HUES48 (cell line): ENCODE results near the gene FHIT.

ENCODE experiments used
- H3K27ac ChIP-seq: one replicate; pipeline ENCODE4 v1.7.0; 2013; ENCODE audit warnings: low read depth, low read length, inconsistent platforms
- H3K27me3 ChIP-seq: 2 replicates; pipeline ENCODE4 v1.6.1; 2013; ENCODE audit warnings: mild to moderate bottlenecking, low read length; ENCODE audit not compliant: control insufficient read depth, insufficient read depth
- H3K36me3 ChIP-seq: 2 replicates; pipeline ENCODE4 v1.6.1; 2013; ENCODE audit warnings: low read length; ENCODE audit not compliant: control insufficient read depth, insufficient read depth
- H3K4me1 ChIP-seq: 2 replicates; pipeline ENCODE4 v1.6.1; 2013; ENCODE audit warnings: mild to moderate bottlenecking, low read length; ENCODE audit not compliant: control insufficient read depth, insufficient read depth
- H3K4me3 ChIP-seq: 2 replicates; pipeline ENCODE4 v1.5.1; 2013; ENCODE audit warnings: mild to moderate bottlenecking, low read depth, low read length
- H3K9ac ChIP-seq: 2 replicates; pipeline ENCODE4 v1.6.1; 2013; ENCODE audit warnings: mild to moderate bottlenecking, low read depth, low read length, moderate library complexity
- H3K9me3 ChIP-seq: 2 replicates; pipeline ENCODE4 v1.6.1; 2013; ENCODE audit warnings: low read length; ENCODE audit not compliant: control insufficient read depth, insufficient read depth

FHIT gene

DNA sequence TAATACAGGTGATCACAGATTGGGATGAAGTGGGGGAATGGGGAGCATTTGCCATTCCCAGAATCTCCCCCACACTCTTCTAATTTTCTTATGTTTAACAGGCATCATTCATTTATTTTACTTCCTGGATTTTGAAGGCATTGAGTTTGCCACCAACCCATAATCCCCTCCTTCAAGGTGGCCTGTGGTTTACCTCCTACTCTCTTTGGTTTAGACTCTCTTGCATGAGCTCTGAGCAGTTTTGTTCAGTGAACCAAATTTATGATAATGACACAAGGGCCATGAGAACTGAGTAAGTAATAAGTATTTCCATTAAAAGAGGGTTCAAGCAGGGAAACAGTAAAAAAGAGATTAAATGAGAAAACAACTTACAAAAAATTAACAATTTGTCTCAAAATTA, 1498.3 kb downstream of the FHIT start:
- H3K4me1 ChIP-seq: peaks cover 35% of the 10 kb centered on the region
- no peak overlapping the region for H3K27ac ChIP-seq

GRCh38 chr3:59751606-59752005, 1499.6 kb downstream of the FHIT start:
- Histone ChIP-seq H3K9ac (no peak overlapping the region), H3K4me1 (peaks cover 34% of the 10 kb centered on the region), H3K9me3 (0 out of 2 replicates have a peak, but pooled peaks cover 3% of the 10 kb centered on the region), H3K4me3 (no peak overlapping the region), H3K27me3 (peaks cover 24% of the 10 kb centered on the region), H3K36me3 (no peaks in the 10 kb centered on the region), H3K27ac (no peak overlapping the region)

More for the DNA sequence above, 1498.3 kb downstream of the FHIT start:
- Histone ChIP-seq H3K36me3 (no peaks in the 10 kb centered on the region), H3K9ac (no peak overlapping the region), H3K4me3 (no peak overlapping the region), H3K27me3 (peaks cover 24% of the 10 kb centered on the region), H3K9me3 (no peaks in the 10 kb centered on the region)

GRCh38 chr3:59750391-59750790, 1500.9 kb downstream of the FHIT start:
- H3K9ac ChIP-seq: no peak overlapping the region
- 0 out of 2 replicates have a peak, but pooled peaks cover 3% of the 10 kb centered on the region for H3K9me3 ChIP-seq
- H3K36me3 ChIP-seq: no peaks in the 10 kb centered on the region
- H3K4me3 ChIP-seq: no peak overlapping the region
- peaks cover 34% of the 10 kb centered on the region for H3K4me1 ChIP-seq
- peaks cover 24% of the 10 kb centered on the region for H3K27me3 ChIP-seq
- no peak overlapping the region for H3K27ac ChIP-seq

- H3K4me1 ChIP-seq: peaks cover 31% of the 10 kb centered on the region
- no peak overlapping the region for H3K4me3 ChIP-seq
- H3K9me3 ChIP-seq: 0 out of 2 replicates have a peak, but pooled peaks cover 3% of the 10 kb centered on the region
- H3K27ac ChIP-seq: no peak overlapping the region
- H3K9ac ChIP-seq: no peak overlapping the region
- no peaks in the 10 kb centered on the region for H3K36me3 ChIP-seq
- peaks cover 24% of the 10 kb centered on the region for H3K27me3 ChIP-seq
These were observed 1502.0 kb downstream of the FHIT start for GRCh38 chr3:59749291-59749690.

DNA sequence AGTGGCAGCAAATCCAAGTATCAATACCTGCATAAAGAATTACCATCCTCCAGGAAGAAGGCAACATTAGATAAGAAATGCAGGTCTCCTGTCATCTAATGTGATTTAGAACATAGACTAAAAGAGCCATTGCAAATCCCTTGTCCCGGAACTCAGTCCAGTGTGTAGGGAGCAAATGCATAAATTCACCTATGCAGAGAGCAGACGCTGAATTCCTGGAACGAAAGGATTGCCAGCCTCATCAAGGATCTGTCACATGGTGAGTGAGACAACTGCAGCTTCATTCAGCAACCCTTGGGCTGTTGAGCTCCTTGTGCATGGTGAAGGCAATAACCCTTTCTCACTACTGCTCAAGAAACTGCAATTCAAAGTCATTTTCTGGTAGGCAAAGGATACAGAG, 1504.7 kb downstream of the FHIT start:
- H3K36me3 ChIP-seq: no peaks in the 10 kb centered on the region
- H3K9me3 ChIP-seq: 0 out of 2 replicates have a peak, but pooled peaks cover 3% of the 10 kb centered on the region
- H3K4me3 ChIP-seq: no peak overlapping the region
- no peak overlapping the region for H3K27ac ChIP-seq
- peaks cover 20% of the 10 kb centered on the region for H3K27me3 ChIP-seq
- H3K9ac ChIP-seq: no peak overlapping the region
- H3K4me1 ChIP-seq: peaks cover 21% of the 10 kb centered on the region

DNA sequence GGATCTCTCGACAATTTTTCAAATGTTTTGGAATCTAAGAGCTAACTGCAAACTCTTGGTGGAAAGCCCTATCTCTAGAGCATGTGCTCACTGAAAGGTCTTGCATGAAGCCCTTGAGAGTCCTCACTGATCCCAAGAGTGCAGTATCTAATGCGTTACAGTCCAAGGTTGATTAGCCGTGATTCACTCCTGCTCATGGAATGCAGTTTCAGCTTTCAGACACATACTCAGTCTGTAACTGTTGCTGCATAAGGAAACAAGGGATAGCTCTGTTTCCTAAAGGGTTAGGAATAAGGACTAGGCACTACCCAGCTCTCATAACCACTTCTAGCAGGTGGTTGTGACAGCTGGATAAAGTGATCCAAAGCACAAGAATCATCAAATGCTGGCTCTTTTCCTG, 1514.0 kb downstream of the FHIT start:
- Histone ChIP-seq H3K27me3 (no peaks in the 10 kb centered on the region), H3K27ac (no peak overlapping the region)

DNA sequence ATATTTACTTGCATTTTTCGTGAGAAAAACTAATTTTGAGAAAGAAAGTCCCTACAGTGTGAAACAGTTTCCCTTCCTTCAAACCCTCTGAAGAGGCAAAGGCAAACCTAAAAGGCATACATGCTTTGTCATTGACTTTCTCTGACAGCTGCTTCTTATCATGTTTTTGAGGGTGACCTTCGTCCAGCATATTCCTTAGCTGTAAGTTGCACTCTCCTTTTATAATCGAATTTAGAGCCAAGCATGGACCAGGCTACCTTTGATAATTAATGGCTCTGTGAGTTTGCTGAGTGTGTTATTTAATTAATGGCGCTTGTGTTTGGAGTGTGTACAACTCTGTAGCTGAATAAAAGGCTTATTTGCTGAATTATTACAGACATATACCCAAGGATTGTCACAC, 1517.2 kb downstream of the FHIT start:
- no peaks in the 10 kb centered on the region for H3K36me3 ChIP-seq
- H3K9ac ChIP-seq: no peak overlapping the region
- H3K27ac ChIP-seq: no peak overlapping the region
- no peaks in the 10 kb centered on the region for H3K9me3 ChIP-seq
- H3K27me3 ChIP-seq: no peaks in the 10 kb centered on the region
- H3K4me3 ChIP-seq: no peak overlapping the region
- H3K4me1 ChIP-seq: no peaks in the 10 kb centered on the region

More for the DNA sequence above, 1514.0 kb downstream of the FHIT start:
- no peaks in the 10 kb centered on the region for H3K36me3 ChIP-seq
- no peak overlapping the region for H3K9ac ChIP-seq
- H3K4me1 ChIP-seq: no peaks in the 10 kb centered on the region
- no peak overlapping the region for H3K4me3 ChIP-seq
- H3K9me3 ChIP-seq: no peaks in the 10 kb centered on the region

DNA sequence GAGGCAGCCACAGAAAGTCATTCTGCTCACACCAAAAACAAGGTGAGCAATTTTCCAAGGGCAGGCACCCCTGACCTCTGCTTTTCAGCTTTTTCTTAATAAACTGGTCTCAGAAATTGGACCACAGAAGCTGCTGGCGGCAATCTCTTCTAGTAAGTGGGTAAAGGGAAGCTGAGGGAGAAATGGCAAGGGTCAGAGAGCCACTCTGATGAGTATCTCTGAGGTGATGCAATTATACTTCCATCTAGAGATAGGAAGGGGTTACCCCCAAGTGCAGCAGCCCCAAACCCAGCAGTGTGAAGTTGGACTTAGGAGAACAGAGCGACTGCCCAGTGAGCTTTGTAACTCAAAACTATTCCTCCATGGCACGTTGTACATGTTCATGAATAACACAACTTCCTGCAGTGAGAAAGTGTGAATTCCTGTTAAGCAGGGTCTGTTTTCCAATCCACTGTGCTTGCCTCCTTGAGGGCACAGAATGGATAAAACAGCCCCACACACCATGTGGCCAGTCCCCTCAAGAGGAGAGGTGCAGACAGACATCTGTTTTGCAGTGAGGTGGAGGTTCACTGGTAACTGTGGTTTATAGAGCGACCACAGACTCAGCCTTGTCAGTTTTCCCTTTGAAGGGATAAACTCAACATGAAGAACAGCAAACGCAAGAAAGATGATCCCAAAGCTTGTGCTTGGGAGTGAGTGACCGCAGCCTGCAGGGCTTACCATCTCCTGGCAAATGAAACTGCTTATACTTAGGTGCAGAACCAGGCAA, 1518.0 kb downstream of the FHIT start:
- Histone ChIP-seq H3K9ac (no peak overlapping the region), H3K4me1 (no peaks in the 10 kb centered on the region), H3K27ac (no peak overlapping the region), H3K4me3 (no peak overlapping the region), H3K9me3 (no peaks in the 10 kb centered on the region), H3K27me3 (no peaks in the 10 kb centered on the region), H3K36me3 (no peaks in the 10 kb centered on the region)

DNA sequence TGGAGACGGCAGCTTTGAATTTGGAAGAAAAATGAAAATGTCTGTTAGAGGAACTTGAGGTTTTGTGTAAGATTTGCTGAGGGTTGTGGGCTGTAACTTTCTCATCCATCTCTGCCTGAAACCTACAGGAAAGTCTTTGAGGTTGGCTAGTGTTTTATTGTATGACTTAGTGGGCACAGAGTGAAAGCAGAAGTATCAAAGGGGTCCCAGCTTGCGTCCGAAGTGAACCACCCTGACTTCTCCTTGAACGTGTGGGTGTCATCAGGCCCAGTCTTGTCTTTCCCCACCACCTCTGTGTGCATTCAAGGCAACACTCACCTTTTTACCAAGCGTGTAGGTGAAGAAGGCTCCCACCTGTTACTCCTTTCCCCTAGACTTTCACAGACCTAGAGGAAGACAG, 1519.3 kb downstream of the FHIT start:
- no peaks in the 10 kb centered on the region for H3K36me3 ChIP-seq
- no peaks in the 10 kb centered on the region for H3K27me3 ChIP-seq
- H3K9ac ChIP-seq: no peak overlapping the region
- H3K9me3 ChIP-seq: no peaks in the 10 kb centered on the region
- H3K4me3 ChIP-seq: no peak overlapping the region
- H3K27ac ChIP-seq: no peak overlapping the region
- no peaks in the 10 kb centered on the region for H3K4me1 ChIP-seq

- Histone ChIP-seq H3K4me3 (no peak overlapping the region), H3K9ac (no peak overlapping the region), H3K9me3 (no peaks in the 10 kb centered on the region), H3K4me1 (no peaks in the 10 kb centered on the region), H3K27me3 (no peaks in the 10 kb centered on the region), H3K27ac (no peak overlapping the region), H3K36me3 (no peaks in the 10 kb centered on the region)
These were observed 1520.7 kb downstream of the FHIT start for GRCh38 chr3:59730591-59730990.

DNA sequence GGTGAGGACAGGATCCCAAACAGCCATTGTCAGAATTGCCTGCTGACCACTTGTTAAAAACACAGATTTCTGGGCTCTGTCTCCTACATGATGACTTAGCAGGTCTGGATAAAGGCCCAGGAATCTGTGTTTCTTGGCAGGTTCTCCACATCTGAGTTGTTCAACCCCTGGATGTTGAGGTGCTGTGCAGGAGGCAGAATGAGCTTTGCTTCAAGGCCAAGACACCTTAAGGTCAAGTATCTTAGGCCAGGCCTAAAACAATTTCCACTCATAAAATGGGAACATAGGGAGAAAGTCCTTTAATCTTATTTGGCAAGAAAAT, 1522.7 kb downstream of the FHIT start:
- no peaks in the 10 kb centered on the region for H3K36me3 ChIP-seq
- H3K4me3 ChIP-seq: no peak overlapping the region
- no peaks in the 10 kb centered on the region for H3K9me3 ChIP-seq
- no peaks in the 10 kb centered on the region for H3K27me3 ChIP-seq
- H3K4me1 ChIP-seq: no peaks in the 10 kb centered on the region
- no peak overlapping the region for H3K27ac ChIP-seq
- no peak overlapping the region for H3K9ac ChIP-seq
